ENCODE data around the gene PPP6R1. TPM values are rescaled to one million over a fixed set of nuclear protein-coding genes. Genes with fewer than 3 reads are reported as not detected.

The PPP6R1 gene
- total and polyA plus RNA-seq, 11 donors: 28.6 to 60.4 (median 41.1) TPM

DNA sequence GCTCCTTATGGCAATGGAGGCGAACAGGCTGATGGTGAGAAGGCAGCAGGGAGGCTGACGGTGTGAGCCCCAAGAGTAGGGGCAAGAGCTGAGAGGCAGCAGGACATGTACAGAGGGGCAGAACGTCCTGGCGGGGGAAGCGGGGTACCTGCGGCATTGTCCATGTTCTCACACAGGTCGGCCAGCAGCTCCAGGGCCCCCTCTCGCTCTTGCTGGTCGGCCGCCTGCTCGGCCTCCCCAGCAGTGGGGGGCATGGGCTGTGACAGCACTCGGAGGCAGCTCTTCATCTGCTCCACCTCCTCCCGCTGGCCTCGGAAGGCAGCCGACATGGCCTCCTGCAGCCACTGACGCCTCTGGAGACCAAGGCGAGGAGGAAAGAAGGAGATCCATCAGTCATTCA is 18.7 kb upstream of the PPP6R1 start:
- Histone ChIP-seq H3K4me3 (no peak overlapping the region), H3K36me3 (peaks cover 0 to 48% (median 36%) of the 10 kb centered on the region in 9 donors), H3K9me3 (no peaks in the 10 kb centered on the region), H3K27me3 (no peaks in the 10 kb centered on the region), H3K4me1 (peaks cover 0 to 25% (median 10%) of the 10 kb centered on the region in 12 donors), H3K27ac (peak overlapping the region in 1 of 12 donors; percentile 42)
- intact Hi-C loops (cut with DNase I): no loop called here
- ATAC-seq (no peak), DNase-seq (no peak)
- 86 to 89% (median 89%) methylated on average over 16 to 17 of the region's 17 CpGs for WGBS, 4 donors
- TF ChIP-seq, protein P1, sequence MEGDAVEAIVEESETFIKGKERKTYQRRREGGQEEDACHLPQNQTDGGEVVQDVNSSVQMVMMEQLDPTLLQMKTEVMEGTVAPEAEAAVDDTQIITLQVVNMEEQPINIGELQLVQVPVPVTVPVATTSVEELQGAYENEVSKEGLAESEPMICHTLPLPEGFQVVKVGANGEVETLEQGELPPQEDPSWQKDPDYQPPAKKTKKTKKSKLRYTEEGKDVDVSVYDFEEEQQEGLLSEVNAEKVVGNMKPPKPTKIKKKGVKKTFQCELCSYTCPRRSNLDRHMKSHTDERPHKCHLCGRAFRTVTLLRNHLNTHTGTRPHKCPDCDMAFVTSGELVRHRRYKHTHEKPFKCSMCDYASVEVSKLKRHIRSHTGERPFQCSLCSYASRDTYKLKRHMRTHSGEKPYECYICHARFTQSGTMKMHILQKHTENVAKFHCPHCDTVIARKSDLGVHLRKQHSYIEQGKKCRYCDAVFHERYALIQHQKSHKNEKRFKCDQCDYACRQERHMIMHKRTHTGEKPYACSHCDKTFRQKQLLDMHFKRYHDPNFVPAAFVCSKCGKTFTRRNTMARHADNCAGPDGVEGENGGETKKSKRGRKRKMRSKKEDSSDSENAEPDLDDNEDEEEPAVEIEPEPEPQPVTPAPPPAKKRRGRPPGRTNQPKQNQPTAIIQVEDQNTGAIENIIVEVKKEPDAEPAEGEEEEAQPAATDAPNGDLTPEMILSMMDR (IDR thresholded peaks at IDR 0.05): no peak
- TF ChIP-seq POLR2A (IDR thresholded peaks at IDR 0.05): no peak

DNA sequence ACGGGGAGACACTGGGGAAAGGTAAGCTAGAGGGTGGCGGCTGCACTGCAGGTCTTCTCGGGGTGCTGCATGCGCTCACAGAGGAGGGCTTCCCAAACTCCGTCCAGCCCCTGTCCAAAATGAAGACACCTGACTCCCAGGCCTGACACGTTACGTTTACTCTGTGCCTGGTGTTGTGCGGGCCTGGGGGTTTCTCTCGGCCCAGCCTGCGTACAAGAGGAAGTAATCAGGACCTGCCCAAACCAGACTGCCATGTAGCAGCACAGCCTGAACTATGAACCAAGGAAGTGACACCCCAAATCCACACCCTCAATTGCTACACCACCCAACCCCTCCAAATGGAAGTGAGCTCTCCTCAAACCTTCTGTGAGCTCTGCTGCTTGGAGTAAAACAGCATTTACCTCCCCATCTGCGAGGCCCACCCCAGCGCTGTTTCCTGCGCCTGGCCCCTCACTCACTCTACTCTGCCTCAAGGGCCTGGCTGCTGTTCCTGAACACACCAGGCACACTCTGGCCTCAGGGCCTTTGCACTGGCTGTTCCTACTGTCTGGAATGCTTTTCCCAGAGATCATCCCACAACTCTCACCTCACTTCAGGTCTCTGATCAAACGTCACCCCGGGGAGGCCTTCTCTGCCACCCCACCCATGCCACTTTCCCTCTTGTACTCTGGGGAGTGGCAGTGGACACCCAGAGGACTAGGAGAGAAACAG is 18.1 kb upstream of the PPP6R1 start:
- no peak overlapping the region for H3K4me3 ChIP-seq
- 81 to 92% (median 86%) methylated on average over 15 of the region's 15 CpGs for WGBS, 4 donors
- peaks cover 0 to 25% (median 10%) of the 10 kb centered on the region in 12 donors for H3K4me1 ChIP-seq
- ATAC-seq (no peak), DNase-seq (no peak)
- TF ChIP-seq, protein P1 (IDR thresholded peaks at IDR 0.05): no peak
- no peak for TF ChIP-seq POLR2A (IDR thresholded peaks at IDR 0.05)
- peaks cover 0 to 54% (median 42%) of the 10 kb centered on the region in 9 donors for H3K36me3 ChIP-seq
- peak overlapping the region in 1 of 12 donors; percentile 42 for H3K27ac ChIP-seq
- H3K9me3 ChIP-seq: no peaks in the 10 kb centered on the region
- intact Hi-C loops (cut with DNase I): no loop called here
- H3K27me3 ChIP-seq: no peaks in the 10 kb centered on the region

DNA sequence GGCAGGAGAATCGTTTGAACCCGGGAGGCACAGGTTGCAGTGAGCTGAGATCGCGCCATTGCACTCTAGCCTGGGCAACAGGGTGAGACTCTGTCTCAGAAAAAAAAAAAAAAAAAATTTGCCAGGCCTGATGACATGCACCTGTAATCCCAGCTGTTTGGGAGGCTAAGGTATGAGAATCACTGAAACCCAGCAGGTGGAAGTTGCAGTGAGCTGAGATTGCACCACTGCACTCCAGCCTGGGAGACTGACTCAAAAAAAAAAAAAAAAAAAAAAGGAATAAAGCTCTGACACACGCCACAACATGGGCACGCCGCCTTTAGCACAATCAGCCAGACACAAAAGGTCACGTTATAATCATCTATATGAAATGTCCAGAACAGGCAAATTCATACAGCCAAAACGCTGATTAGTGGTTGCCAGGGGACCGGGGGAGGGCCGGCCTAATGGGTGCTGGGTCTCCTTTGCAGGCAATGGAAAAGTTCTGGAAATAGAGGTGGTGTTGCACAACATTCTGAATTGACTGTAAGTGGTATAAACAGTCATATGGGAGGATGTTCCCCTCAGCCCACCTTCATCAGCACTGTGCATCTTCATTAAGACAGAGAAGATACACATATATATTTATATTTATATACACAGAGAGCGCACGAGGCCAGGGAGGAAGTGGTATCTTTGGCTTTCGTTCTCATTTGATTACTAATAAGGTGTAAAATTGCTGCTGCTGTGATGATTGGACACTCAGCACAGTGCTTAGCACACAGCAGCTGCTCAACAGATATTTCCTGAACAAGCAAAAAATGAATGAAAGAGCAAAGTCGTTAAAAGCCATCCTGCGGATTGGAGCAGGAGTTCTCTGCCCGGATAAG is 17.3 kb upstream of the PPP6R1 start:
- TF ChIP-seq POLR2A (IDR thresholded peaks at IDR 0.05): no peak
- Histone ChIP-seq H3K27ac (peak overlapping the region in 1 of 12 donors; percentile 42), H3K36me3 (peaks cover 0 to 56% (median 47%) of the 10 kb centered on the region in 9 donors), H3K9me3 (no peaks in the 10 kb centered on the region), H3K27me3 (no peaks in the 10 kb centered on the region), H3K4me1 (peaks cover 0 to 25% (median 10%) of the 10 kb centered on the region in 12 donors), H3K4me3 (no peak overlapping the region)
- ATAC-seq (no peak), DNase-seq (no peak)
- 81 to 85% (median 83%) methylated on average over 17 of the region's 17 CpGs for WGBS, 4 donors
- intact Hi-C loops (cut with DNase I): no loop called here

DNA sequence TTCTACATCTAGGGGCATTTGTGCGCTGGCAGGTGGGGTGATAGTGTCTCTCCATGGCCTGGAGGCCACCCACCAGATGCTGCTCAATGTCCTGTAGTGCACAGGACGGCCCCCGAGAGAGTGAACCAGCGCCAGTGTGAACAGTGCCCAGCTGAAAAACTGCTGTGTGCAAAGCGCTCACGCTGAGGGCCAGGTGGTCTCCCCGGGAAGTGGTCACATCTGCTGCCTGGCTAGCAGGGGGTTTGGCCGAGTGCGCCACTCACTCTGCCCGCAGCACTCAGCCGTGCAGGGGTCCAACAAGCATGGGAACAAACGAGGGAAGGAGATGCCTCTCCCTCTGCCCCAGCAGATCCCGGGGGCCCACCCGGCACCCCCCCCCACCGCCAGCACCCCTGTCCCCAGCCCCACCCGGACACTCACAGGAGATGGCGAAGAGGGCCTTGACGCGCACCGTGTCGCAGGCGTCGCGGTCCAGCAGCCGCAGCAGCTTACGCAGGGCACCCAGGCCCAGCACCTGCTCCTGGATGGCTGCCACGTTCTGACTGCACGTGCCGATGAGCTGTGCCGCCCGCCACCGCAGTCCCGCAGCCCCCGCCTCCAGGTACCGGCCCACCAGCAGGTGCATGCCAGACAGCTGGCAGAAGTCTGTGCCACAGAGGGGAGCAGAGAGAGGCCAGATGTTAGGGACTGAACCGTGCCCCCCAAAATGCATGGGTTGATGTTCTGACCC is 15.3 kb upstream of the PPP6R1 start:
- H3K36me3 ChIP-seq: peaks cover 0 to 66% (median 53%) of the 10 kb centered on the region in 9 donors
- H3K27ac ChIP-seq: no peak overlapping the region
- ATAC-seq: no peak
- DNase-seq: no peak
- no peak overlapping the region for H3K4me3 ChIP-seq
- no peaks in the 10 kb centered on the region for H3K9me3 ChIP-seq
- intact Hi-C loops (cut with DNase I): no loop called here
- H3K27me3 ChIP-seq: no peaks in the 10 kb centered on the region
- WGBS, 4 donors: 88 to 96% (median 94%) methylated on average over 25 to 36 of the region's 36 CpGs
- TF ChIP-seq, protein P1 (IDR thresholded peaks at IDR 0.05): no peak
- TF ChIP-seq POLR2A (IDR thresholded peaks at IDR 0.05): no peak
- peaks cover 0 to 14% (median 2%) of the 10 kb centered on the region in 12 donors for H3K4me1 ChIP-seq
